Esophagus squamous epithelium (tissue), 4 donors: ENCODE data around the gene AAMDC.
"Not testable (repeated sequence)": the region's sequence is repeated elsewhere in the genome, so short reads cannot be mapped to it uniquely, and the experiment has no call there.

Source experiments
- CTCF ChIP-seq, 6 experiments: fragments of 450-650 bp in 4 of 6; fragments of 200-600 bp in 2 of 6; sonication (generic) in 2 of 6; IDR thresholded peaks; one replicate each; pipeline ENCODE4 v1.5.1; 2016 to 2019; ENCODE audit warnings: antibody characterized with exemption in 6 of 6, mild to moderate bottlenecking in 4 of 6, moderate library complexity in 4 of 6
- POLR2A ChIP-seq, 4 donors: fragments of 450-650 bp; IDR thresholded peaks; one replicate each; pipeline ENCODE4 v1.6.1; 2017; ENCODE audit warnings: antibody characterized with exemption in 4 of 4, mild to moderate bottlenecking in 4 of 4, moderate library complexity in 3 of 4

GRCh38 chr11:77910828-77911227 is 89.9 kb downstream of the AAMDC start:
- not testable (repeated sequence) for TF ChIP-seq CTCF, POLR2A (IDR thresholded peaks at IDR 0.05)
